Right lobe of liver (tissue), 4 donors: ENCODE results near the gene OSBPL9.

Experiments
- POLR2A ChIP-seq: fragments of 450-650 bp; IDR thresholded peaks from one replicate; pipeline ENCODE4 v1.6.1; 2017; ENCODE audit warnings: antibody characterized with exemption, mild to moderate bottlenecking
- TF ChIP-seq, protein P1 (sequence below), 4 donors: fragments of 200-600 bp in 3 of 4; fragments of 450-650 bp in 1 of 4; IDR thresholded peaks; one replicate each; pipeline versions ENCODE4 v1.5.1 to v1.8.0; 2016 to 2022; ENCODE audit warnings: antibody characterized with exemption in 4 of 4, mild to moderate bottlenecking in 2 of 4
- donor health status: DM: no; HTN: no; CAD: no.
- donor health status: DM: no; HTN: no; CAD: no.
- donor health status: DM: no; HTN: yes; CAD: no.

DNA sequence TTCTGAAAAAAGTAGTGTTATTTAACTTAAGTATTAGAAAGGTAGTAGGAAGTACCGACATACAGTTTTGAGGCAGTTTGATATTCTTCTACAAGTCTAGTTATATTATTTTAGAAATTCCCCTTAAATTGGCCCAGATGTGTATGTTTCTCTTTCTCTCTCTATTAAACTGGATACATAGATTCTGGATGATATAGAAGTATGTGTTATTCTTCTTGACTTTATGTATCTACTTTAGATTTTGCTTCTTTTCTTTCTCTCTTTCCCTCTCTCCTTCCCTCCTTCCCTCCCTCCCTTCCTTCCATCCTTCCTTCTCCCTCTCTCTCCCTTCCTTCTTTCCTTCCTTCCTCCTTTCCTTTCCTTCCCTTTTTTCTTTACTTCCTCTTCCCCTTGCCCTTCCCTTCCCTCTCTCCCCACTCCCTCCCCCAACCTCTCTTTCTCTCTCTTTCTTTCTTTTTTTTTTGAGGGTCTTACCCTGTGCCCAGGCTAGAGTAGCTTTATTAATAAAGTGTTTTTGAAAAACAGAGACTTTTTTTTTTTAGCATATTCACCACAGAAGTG is 124.3 kb downstream of the OSBPL9 start:
- TF ChIP-seq, protein P1, sequence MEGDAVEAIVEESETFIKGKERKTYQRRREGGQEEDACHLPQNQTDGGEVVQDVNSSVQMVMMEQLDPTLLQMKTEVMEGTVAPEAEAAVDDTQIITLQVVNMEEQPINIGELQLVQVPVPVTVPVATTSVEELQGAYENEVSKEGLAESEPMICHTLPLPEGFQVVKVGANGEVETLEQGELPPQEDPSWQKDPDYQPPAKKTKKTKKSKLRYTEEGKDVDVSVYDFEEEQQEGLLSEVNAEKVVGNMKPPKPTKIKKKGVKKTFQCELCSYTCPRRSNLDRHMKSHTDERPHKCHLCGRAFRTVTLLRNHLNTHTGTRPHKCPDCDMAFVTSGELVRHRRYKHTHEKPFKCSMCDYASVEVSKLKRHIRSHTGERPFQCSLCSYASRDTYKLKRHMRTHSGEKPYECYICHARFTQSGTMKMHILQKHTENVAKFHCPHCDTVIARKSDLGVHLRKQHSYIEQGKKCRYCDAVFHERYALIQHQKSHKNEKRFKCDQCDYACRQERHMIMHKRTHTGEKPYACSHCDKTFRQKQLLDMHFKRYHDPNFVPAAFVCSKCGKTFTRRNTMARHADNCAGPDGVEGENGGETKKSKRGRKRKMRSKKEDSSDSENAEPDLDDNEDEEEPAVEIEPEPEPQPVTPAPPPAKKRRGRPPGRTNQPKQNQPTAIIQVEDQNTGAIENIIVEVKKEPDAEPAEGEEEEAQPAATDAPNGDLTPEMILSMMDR (IDR thresholded peaks at IDR 0.05), result no peak
- TF ChIP-seq POLR2A, result no peak
